ENCODE results near the gene PAX7. TPM values are rescaled to one million over a fixed set of nuclear protein-coding genes. Genes with fewer than 3 reads are reported as not detected.

PAX7 gene
- polyA plus RNA-seq, 1 donor from 2014 or later, result not detected

- Histone ChIP-seq H3K79me2 (replicated peaks; ENCODE audit: insufficient read depth, low read length) (no peaks in the 10 kb centered on the region), H3K4me2 (ENCODE audit: low read length) (no peak overlapping the region), H3K4me3 (ENCODE audit: low read length) (no peak overlapping the region), H3K9me3 (ENCODE audit: low read length) (no peaks in the 10 kb centered on the region), H3K9me2 (ENCODE audit: insufficient read depth, low read length) (no peaks in the 10 kb centered on the region), H3F3A (ENCODE audit: insufficient read depth, low read length, poor library complexity, severe bottlenecking) (no peaks in the 10 kb centered on the region), H4K20me1 (ENCODE audit: insufficient read depth) (no peaks in the 10 kb centered on the region), H3K27me3 (ENCODE audit: insufficient read depth, low read depth, low read length) (no peaks in the 10 kb centered on the region), H3K27ac (ENCODE audit: low read length) (no peak overlapping the region), H2AFZ (ENCODE audit: low read depth, low read length) (no peak overlapping the region), H3K36me3 (ENCODE audit: insufficient read depth, low read length) (no peaks in the 10 kb centered on the region), H3K9ac (ENCODE audit: low read length) (no peak overlapping the region)
- TF ChIP-seq SMC3 (conservative IDR thresholded peaks at IDR 0.05; ENCODE audit: poor library complexity) (no peak), EZH2 (IDR thresholded peaks at IDR 0.05; ENCODE audit: borderline replicate concordance, insufficient read depth, low read length, poor library complexity, severe bottlenecking) (no peak), POLR2AphosphoS5 (IDR thresholded peaks at IDR 0.05) (no peak), MXI1 (conservative IDR thresholded peaks at IDR 0.05; ENCODE audit: poor library complexity, severe bottlenecking) (no peak), RAD21 (conservative IDR thresholded peaks at IDR 0.05) (no peak), CTCF (IDR thresholded peaks at IDR 0.05; ENCODE audit: poor library complexity, severe bottlenecking) (no peak), TAF1 (IDR thresholded peaks at IDR 0.05; ENCODE audit: low read depth) (no peak), EP300 (conservative IDR thresholded peaks at IDR 0.05; ENCODE audit: poor library complexity, severe bottlenecking) (no peak)
These were observed 109.3 kb downstream of the PAX7 start for GRCh38 chr1:18739897-18740296.

- H3K9me2 ChIP-seq (ENCODE audit: insufficient read depth, low read length), result no peaks in the 10 kb centered on the region
- no peak overlapping the region for H3K27ac ChIP-seq (ENCODE audit: low read length)
- no peaks in the 10 kb centered on the region for H3F3A ChIP-seq (ENCODE audit: insufficient read depth, low read length, poor library complexity, severe bottlenecking)
- H3K4me2 ChIP-seq (ENCODE audit: low read length), result no peak overlapping the region
- H3K9ac ChIP-seq (ENCODE audit: low read length), result no peak overlapping the region
- H3K36me3 ChIP-seq (ENCODE audit: insufficient read depth, low read length), result no peaks in the 10 kb centered on the region
- TF ChIP-seq CTCF (IDR thresholded peaks at IDR 0.05; ENCODE audit: poor library complexity, severe bottlenecking) (no peak), POLR2AphosphoS5 (IDR thresholded peaks at IDR 0.05) (no peak), RAD21 (conservative IDR thresholded peaks at IDR 0.05) (no peak), EZH2 (IDR thresholded peaks at IDR 0.05; ENCODE audit: borderline replicate concordance, insufficient read depth, low read length, poor library complexity, severe bottlenecking) (no peak), TAF1 (IDR thresholded peaks at IDR 0.05; ENCODE audit: low read depth) (no peak), MXI1 (conservative IDR thresholded peaks at IDR 0.05; ENCODE audit: poor library complexity, severe bottlenecking) (no peak), SMC3 (conservative IDR thresholded peaks at IDR 0.05; ENCODE audit: poor library complexity) (no peak), EP300 (conservative IDR thresholded peaks at IDR 0.05; ENCODE audit: poor library complexity, severe bottlenecking) (no peak)
- TF ChIP-seq, protein P1, sequence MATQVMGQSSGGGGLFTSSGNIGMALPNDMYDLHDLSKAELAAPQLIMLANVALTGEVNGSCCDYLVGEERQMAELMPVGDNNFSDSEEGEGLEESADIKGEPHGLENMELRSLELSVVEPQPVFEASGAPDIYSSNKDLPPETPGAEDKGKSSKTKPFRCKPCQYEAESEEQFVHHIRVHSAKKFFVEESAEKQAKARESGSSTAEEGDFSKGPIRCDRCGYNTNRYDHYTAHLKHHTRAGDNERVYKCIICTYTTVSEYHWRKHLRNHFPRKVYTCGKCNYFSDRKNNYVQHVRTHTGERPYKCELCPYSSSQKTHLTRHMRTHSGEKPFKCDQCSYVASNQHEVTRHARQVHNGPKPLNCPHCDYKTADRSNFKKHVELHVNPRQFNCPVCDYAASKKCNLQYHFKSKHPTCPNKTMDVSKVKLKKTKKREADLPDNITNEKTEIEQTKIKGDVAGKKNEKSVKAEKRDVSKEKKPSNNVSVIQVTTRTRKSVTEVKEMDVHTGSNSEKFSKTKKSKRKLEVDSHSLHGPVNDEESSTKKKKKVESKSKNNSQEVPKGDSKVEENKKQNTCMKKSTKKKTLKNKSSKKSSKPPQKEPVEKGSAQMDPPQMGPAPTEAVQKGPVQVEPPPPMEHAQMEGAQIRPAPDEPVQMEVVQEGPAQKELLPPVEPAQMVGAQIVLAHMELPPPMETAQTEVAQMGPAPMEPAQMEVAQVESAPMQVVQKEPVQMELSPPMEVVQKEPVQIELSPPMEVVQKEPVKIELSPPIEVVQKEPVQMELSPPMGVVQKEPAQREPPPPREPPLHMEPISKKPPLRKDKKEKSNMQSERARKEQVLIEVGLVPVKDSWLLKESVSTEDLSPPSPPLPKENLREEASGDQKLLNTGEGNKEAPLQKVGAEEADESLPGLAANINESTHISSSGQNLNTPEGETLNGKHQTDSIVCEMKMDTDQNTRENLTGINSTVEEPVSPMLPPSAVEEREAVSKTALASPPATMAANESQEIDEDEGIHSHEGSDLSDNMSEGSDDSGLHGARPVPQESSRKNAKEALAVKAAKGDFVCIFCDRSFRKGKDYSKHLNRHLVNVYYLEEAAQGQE (IDR thresholded peaks at IDR 0.05; ENCODE audit: borderline replicate concordance), result no peak
- no peak overlapping the region for H3K4me3 ChIP-seq (ENCODE audit: low read length)
- H3K27me3 ChIP-seq (ENCODE audit: insufficient read depth, low read depth, low read length), result no peaks in the 10 kb centered on the region
- H4K20me1 ChIP-seq (ENCODE audit: insufficient read depth), result no peaks in the 10 kb centered on the region
- H3K9me3 ChIP-seq (ENCODE audit: low read length), result no peaks in the 10 kb centered on the region
- H3K79me2 ChIP-seq (replicated peaks; ENCODE audit: insufficient read depth, low read length), result no peaks in the 10 kb centered on the region
- no peak overlapping the region for H2AFZ ChIP-seq (ENCODE audit: low read depth, low read length)
These were observed 110.0 kb downstream of the PAX7 start for GRCh38 chr1:18740617-18741016.
